Femur (tissue), 1 donor: Measurements from ENCODE around the gene P3R3URF.

Experiments used
- DNase-seq: peaks from one replicate; pipeline ENCODE4 v3.0.0-alpha.2; 2017

P3R3URF gene

DNA sequence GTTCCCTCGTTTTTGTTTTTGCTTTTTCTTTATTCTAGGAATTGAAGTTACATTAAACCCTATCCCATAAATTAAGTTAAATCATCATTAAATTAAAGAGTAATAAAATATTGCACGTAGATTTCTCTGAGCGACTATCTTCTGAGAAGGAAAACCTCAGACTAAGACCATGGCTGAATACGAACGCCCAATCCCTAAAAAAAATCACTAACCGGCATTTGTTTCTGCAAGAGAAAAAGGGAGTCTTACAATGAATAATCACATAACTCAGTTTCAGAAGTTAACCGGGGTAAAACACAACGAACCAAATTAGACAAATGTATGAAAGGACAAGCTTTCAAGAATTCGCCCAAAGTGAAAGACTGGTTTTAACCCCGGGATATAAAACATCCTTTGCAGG lies 45.2 kb downstream of the P3R3URF start:
- DNase-seq: no peak

- DNase-seq: no peak
Observed at GRCh38 chr1:46130606-46131005, 45.7 kb downstream of the P3R3URF start.

- DNase-seq: no peak
Observed at GRCh38 chr1:46130121-46130520, 46.2 kb downstream of the P3R3URF start.

- DNase-seq: no peak
Observed at GRCh38 chr1:46128344-46128743, 47.9 kb downstream of the P3R3URF start.
